HG03159 (cell line): ENCODE results near the gene LRP8.

Source experiments
- ATAC-seq: cut with Tn5 transposase; IDR thresholded peaks from one replicate; pipeline ENCODE4 v1.9.1; 2021; ENCODE audit warnings: mild to moderate bottlenecking, moderate library complexity; ENCODE audit not compliant: unreplicated experiment

Gene LRP8

GRCh38 chr1:53341521-53341895, 13.6 kb upstream of the LRP8 start:
- ATAC-seq, result no peak

GRCh38 chr1:53340660-53341520, 13.0 kb upstream of the LRP8 start:
- no peak for ATAC-seq

- ATAC-seq, result no peak
Observed at GRCh38 chr1:53339736-53340635, 12.1 kb upstream of the LRP8 start.

DNA sequence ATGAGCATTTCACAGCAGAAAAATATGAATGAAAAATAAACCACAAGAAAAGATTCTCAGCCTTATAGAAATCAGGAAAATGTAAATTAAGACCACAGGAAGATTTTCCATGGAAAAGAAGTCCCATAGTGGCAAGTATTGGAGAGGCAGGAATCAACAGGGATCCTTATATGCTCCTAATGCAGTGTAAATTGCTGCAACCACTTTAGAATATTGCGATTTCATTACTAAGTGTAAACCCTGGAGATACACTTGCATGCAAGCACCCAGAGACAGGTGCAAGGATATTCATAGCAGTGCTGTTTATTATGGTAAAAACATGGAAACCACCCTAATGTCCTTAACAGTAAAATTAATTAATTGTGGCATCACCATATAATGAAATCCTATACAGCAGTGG, 10.6 kb upstream of the LRP8 start:
- ATAC-seq, result no peak

- ATAC-seq, result no peak
Observed at GRCh38 chr1:53337499-53337898, 9.6 kb upstream of the LRP8 start.

- ATAC-seq, result no peak
Observed at GRCh38 chr1:53336146-53336545, 8.3 kb upstream of the LRP8 start.

DNA sequence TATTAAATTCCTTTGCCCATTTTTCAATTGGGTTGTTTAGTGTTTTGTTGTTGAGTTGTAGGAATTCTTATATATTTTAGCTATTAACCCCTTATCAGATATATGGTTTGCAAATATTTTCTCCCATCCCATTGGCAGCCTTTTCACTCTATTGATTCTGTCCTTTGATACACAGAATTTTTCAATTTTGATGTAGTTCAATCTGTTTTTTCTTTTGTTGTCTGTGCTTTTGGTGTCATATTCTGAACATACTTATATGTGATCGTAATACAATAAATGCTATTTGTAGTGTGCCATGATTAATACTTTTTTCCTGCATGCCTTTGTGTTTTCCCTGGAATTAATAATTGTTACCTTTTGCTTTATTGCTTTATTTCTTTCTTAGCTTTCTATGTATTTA, 7.8 kb upstream of the LRP8 start:
- ATAC-seq, result no peak

- ATAC-seq, result no peak
Observed at GRCh38 chr1:53334781-53335180, 6.9 kb upstream of the LRP8 start.

GRCh38 chr1:53334312-53334711, 6.4 kb upstream of the LRP8 start:
- ATAC-seq, result no peak

DNA sequence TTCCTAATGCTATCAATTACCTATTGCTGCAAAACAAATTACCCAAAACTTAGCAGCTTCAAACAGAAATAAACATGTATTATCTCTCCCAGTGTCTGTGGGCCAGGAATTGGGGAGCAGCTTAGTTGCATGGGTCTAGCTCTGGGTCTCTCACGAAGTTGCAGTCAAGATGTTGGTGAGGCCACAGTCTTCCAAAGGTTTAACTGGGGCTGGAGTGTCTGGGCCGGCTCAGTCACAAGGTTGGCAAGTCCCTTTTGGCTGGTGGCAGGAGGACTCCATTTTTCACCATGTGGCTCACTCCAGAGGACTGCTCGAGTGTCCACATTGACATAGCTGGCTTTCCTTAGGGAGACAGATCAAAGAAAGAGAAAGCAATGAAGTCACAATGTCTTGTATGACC, 5.0 kb upstream of the LRP8 start:
- no peak for ATAC-seq

DNA sequence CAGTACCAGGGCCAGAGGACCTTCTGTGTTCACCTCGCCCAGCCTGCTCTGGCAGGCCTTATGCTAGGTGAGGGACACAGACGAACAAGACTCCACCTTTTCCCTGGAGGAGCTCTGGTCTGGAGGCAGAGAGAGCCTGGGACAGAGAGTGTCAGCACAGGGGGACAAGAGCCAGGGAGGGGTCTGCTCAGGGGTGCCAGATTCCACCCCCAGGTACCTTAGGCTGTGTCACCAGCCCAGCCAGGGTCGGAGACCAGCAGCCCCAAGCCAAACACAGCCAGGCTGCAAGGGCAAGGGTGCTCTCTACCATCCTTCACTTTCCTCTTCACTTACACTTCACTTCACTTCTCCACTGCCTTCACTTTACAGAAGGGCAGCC, 4.3 kb upstream of the LRP8 start:
- no peak for ATAC-seq

GRCh38 chr1:53331446-53332185, 3.7 kb upstream of the LRP8 start:
- no peak for ATAC-seq

DNA sequence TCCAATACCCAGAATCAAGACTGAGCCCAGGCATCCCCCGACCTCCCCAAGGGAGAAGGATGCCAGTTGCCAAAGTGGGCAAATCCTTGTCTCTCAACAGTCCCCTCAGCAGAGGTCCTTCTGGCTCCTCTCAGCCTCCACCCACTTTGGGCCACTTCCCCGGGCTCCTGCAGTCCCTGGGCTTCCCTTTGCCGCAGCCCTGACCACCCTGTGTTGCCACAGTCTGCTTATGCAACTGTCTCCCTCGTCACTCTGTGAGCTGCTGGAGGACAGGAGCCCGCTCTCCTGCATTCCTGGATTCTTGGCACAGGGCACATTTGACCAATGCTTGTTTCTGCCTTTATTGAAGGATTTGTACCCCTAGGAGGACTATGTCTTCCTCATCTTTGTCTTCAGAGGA, 2.9 kb upstream of the LRP8 start:
- ATAC-seq, result no peak

DNA sequence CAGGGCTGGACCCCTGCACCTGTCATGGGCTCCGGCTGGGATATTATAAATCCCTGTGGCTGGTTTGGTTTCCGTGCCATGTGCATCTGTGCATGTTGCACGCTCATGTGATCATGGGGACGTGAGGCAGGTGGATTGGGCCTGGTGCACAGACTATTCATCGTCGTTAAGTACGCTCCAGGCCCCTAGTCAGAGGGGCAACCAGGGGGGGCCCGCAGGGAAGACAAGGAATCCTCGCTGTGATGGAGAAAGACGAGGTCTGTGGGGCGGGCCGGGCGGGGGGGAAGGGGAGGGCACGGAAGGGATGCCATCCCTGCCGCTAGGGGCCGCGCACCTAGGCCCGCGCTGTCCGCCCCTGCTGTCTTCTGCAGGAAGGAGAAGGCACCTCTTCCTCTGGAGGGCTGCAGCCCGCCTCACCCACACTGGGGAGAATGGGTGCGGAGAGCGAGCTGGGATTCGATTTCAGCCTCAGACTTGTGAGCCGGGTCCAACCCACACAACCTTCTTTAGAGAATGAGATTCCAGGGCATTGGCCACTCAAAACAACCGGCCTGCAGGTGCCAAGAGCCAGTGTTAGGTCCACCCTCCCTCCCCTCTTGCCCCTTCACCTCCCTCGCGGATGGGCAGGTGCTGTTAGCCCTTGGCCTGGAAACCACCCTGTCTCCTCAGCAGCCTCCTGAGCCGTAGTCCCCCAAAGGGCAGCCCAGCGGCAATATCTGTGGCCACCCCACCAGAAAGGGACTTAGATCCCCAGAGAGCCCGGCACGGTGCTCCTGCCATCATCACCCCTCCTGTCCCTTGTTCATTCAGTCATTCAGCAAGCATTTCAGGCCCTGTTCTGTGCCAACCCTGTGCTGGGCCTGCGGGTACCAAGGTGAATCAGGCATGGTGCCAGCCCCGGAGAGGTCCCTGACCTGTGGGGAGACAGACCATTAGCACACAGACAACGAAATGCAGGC, 950 bp upstream of the LRP8 start:
- no peak for ATAC-seq

DNA sequence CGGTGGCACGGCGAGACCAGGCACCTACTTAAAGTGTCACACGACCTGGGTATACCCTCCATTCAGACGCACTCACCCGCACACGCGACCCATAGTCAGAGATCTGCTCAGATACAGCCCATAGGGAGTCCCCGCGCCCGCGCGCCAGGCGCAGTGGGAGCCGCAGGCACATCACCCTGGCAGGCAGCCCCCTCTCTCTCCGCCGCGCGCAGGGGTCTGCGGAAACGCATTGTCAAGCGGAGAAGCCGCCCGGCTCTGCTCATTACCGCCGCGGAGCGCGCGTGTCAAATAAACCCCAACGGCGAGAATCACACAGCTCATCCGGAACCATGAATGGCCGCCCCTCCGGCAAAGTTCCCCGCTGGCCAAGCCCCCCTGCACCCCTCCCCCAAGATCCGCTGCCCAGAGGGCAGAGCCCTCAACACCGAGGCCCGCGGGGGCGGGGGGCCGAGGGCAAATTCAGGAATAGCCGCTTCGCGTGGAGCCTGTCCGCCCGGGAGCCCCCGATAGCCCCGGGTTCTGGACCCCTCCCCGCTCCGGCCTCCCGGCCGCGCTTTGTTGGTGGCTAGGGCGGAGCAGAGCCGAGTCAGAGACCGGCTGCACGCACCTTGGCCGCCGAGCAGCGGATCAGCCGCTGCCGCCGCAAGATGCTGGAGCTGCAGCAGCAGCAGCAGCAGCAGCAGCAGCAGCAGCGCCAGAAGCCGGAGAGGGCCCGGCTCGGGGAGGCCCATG, 522 bp downstream of the LRP8 start:
- ATAC-seq, result peak; percentile 8

- ATAC-seq, result peak; percentile 23
Observed at GRCh38 chr1:53326598-53327181, 1.2 kb downstream of the LRP8 start.

DNA sequence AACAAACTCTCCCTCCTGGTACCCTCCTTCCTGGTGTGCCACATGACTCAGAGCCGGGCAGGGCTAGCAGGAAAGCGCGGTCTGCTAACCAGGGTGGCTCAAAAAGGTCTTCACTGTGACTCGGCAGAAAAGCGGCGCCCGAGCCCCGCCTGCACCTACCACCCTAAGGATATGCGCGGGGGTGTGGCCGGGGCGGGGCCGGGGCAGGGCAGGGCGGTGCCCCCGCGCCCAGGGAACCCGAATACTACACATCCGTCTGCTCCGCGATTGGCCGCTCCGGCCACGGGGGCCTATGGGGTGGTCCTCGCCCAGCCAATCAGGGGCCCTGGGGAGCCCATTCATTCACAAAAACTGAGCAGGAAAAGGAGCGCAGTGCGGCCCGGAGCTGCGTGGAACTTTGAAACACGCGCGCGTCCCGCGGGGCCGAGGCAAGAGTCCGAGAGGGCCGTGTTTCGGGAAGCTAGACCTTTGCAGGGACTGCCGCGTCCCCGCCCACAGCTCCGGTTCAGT, 1.7 kb downstream of the LRP8 start:
- ATAC-seq, result peak; percentile 85

GRCh38 chr1:53325326-53326087, 2.4 kb downstream of the LRP8 start:
- ATAC-seq, result no peak
